ENCODE results near the gene GRAPL. TPM values are rescaled to one million over a fixed set of nuclear protein-coding genes. Genes with fewer than 3 reads are reported as not detected.
"Not testable (repeated sequence)": the region's sequence is repeated elsewhere in the genome, so short reads cannot be mapped to it uniquely, and the experiment has no call there.

The GRAPL gene
- total RNA-seq, 1 experiment from 2014 or later: 6.2 TPM

DNA sequence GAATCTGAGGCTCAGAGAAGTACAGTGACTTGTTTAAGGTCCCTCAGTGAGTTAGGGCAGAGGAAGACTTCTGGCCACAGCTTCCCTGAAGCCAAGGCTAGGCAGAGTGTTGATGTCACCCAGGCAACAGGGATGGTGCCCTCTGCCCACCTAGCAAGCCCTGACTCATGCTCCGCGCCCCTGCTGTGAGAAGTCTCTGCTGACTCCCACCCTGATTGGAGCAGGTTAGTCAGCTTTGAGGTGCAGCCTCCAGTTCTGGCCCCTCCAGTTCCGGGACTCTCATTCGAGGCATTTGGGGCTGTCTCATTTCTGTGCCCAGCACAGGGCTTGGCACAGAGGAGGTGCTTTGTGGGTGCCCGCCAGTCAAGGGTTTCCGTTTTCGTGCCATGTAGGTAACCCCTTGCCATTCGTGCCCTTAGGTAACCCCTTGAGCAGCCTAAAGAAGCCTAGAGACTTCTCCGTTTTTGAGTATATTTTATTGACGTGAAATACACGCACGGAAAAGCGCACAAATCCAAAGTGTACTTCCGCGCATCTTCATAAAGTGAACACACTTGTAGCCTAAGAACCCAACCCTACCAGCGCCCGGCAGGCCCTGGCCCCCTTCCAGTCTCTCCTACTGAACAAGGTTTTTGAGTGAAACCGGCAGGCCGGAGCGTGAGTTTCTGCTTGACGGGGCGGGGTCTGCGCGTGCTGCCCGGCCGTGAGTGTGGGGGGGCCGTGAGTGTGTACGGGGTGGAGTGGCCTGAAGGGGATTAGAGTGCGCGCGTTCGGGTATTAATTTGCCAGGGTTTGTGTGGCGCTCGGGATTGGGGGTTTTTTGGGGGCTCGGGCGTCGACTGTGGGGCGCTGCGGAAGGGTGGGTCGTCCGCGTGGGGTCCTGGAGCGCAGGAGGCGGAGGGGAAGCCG lies 16.9 kb upstream of the GRAPL start:
- H3K27me3 ChIP-seq (ENCODE audit: low read length); H3K9ac ChIP-seq (ENCODE audit: low read length); H3K27ac ChIP-seq (ENCODE audit: low read length); H4K20me1 ChIP-seq (ENCODE audit: insufficient read depth, low read depth, low read length); H3K9me3 ChIP-seq (ENCODE audit: low read length); H3K4me1 ChIP-seq (ENCODE audit: low read length); H2AFZ ChIP-seq (ENCODE audit: low read length); H3K36me3 ChIP-seq (ENCODE audit: insufficient read depth, low read length); H3K79me2 ChIP-seq (ENCODE audit: low read length); DNase-seq; H3K9me2 ChIP-seq (replicated peaks; ENCODE audit: insufficient read depth, low read length); H3K4me3 ChIP-seq (ENCODE audit: low read length): not testable (repeated sequence)
- peak overlapping the region; percentile 63 for H3K4me2 ChIP-seq (ENCODE audit: low read depth, low read length, poor library complexity, severe bottlenecking)

DNA sequence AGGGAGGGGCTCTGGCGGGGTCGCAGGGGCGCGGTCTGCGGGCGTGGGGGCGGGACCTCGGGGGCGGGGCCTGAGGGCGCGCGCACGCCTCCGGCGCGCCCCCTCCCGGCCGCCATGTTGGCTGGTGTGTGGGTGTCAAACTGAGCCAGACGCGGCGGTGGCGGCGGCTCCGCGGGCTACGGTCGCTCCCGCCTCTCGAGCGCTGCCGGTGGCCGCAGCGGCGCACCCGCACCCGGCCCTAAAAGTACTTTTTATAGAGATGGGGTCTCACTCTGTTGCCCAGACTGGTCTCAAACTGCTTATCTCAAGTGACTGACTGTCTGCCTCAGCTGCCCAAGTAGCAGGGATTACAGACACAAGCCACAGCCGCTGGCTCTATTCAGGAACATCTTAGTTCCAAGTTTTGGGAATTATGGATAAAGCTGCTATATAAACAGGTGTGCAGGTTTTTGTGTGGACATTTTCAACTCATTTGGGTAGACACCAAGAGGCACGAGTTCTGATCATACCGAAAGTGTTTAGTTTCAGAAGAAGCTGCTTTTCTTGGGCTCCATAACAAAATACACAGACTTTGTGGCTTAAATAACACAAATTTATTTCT lies 16.2 kb upstream of the GRAPL start:
- H3K9me3 ChIP-seq (ENCODE audit: low read length); H3K36me3 ChIP-seq (ENCODE audit: insufficient read depth, low read length); H4K20me1 ChIP-seq (ENCODE audit: insufficient read depth, low read depth, low read length); H3K27me3 ChIP-seq (ENCODE audit: low read length); H3K9me2 ChIP-seq (replicated peaks; ENCODE audit: insufficient read depth, low read length); H3K79me2 ChIP-seq (ENCODE audit: low read length); H3K4me1 ChIP-seq (ENCODE audit: low read length); H2AFZ ChIP-seq (ENCODE audit: low read length): not testable (repeated sequence)
- Histone ChIP-seq H3K9ac (ENCODE audit: low read length) (peak overlapping the region; percentile 48; the same call in 1 of the 2 replicates), H3K4me3 (ENCODE audit: low read length) (peak overlapping the region; percentile 52; the same call in 1 of the 2 replicates), H3K27ac (ENCODE audit: low read length) (peak overlapping the region; percentile 66), H3K4me2 (ENCODE audit: low read depth, low read length, poor library complexity, severe bottlenecking) (peak overlapping the region; percentile 63)
- peak; percentile 79 for DNase-seq

DNA sequence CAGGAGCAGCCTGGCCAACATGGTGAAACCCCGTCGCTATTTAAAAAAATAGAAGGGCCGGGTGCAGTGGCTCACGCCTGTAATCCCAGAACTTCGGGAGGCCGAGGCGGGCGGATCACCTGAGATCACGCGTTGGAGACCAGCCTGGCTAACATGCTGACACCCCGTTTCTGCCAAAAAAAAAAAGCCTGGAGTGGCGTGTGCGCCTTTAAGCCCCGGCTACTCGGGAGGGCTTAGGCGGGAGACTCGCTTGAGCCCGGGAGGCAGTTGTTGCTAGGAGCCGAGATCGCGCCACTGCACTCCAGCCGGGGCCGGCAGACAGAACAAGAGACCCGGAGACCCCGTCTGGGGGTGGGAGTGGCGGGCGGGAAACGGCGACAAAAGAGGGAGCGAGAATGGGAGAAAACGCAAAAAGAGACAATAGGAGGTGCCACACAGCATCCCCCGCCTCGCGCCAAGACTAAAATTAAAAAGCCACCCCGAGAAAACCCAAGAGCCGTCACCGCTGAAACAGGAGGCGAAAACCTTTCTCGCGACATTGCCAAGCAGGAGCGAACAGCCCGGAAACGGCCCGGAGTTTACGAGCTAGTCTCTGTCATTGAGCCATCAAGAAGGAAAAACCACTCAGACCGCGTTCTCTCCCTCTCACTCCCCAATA lies 15.5 kb upstream of the GRAPL start:
- not testable (repeated sequence) for H3K9me2 ChIP-seq (replicated peaks; ENCODE audit: insufficient read depth, low read length); H3K4me1 ChIP-seq (ENCODE audit: low read length); H4K20me1 ChIP-seq (ENCODE audit: insufficient read depth, low read depth, low read length); H3K9me3 ChIP-seq (ENCODE audit: low read length); H2AFZ ChIP-seq (ENCODE audit: low read length); H3K79me2 ChIP-seq (ENCODE audit: low read length); H3K27me3 ChIP-seq (ENCODE audit: low read length); H3K4me3 ChIP-seq (ENCODE audit: low read length); H3K36me3 ChIP-seq (ENCODE audit: insufficient read depth, low read length); H3K4me2 ChIP-seq (ENCODE audit: low read depth, low read length, poor library complexity, severe bottlenecking)
- Histone ChIP-seq H3K27ac (ENCODE audit: low read length) (peak overlapping the region; percentile 66; the same call in 1 of the 2 replicates), H3K9ac (ENCODE audit: low read length) (0 out of 2 replicates have a peak overlapping the region, but pooled peaks have one; percentile 35)
- DNase-seq: peak; percentile 93

- not testable (repeated sequence) for H3K4me1 ChIP-seq (ENCODE audit: low read length); H3K27ac ChIP-seq (ENCODE audit: low read length); H3K4me3 ChIP-seq (ENCODE audit: low read length); H3K36me3 ChIP-seq (ENCODE audit: insufficient read depth, low read length); H3K9me2 ChIP-seq (replicated peaks; ENCODE audit: insufficient read depth, low read length); H3K4me2 ChIP-seq (ENCODE audit: low read depth, low read length, poor library complexity, severe bottlenecking); H4K20me1 ChIP-seq (ENCODE audit: insufficient read depth, low read depth, low read length); H3K9me3 ChIP-seq (ENCODE audit: low read length); H3K27me3 ChIP-seq (ENCODE audit: low read length); H3K9ac ChIP-seq (ENCODE audit: low read length); H3K79me2 ChIP-seq (ENCODE audit: low read length); H2AFZ ChIP-seq (ENCODE audit: low read length)
- peak; percentile 22 for DNase-seq
Measured at GRCh38 chr17:19112459-19112826, 14.9 kb upstream of the GRAPL start.

DNA sequence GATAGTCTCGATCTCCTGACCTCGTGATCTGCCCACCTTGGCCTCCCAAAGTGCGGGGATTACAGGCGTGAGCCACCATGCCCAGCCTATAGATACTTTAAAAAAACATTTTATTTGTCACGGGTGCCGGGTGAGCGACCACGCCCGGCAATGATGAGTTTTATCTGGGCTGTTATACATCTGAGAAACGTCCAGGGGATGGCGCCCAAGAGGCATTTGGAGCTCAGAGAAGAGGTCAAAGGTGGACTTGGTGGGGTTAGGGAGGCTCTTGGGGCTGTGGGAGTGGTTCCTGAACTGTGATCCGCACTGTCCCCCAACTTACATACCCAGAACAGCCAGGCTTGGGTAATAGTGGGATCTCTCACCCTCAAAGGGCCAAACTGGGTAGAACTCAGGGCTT lies 8.7 kb upstream of the GRAPL start:
- not testable (repeated sequence) for H2AFZ ChIP-seq (ENCODE audit: low read length); H3K9me2 ChIP-seq (replicated peaks; ENCODE audit: insufficient read depth, low read length); H3K27me3 ChIP-seq (ENCODE audit: low read length); H3K4me2 ChIP-seq (ENCODE audit: low read depth, low read length, poor library complexity, severe bottlenecking); H3K9me3 ChIP-seq (ENCODE audit: low read length); DNase-seq; H3K4me3 ChIP-seq (ENCODE audit: low read length); H3K9ac ChIP-seq (ENCODE audit: low read length); H3K27ac ChIP-seq (ENCODE audit: low read length); H4K20me1 ChIP-seq (ENCODE audit: insufficient read depth, low read depth, low read length); H3K36me3 ChIP-seq (ENCODE audit: insufficient read depth, low read length); H3K79me2 ChIP-seq (ENCODE audit: low read length); H3K4me1 ChIP-seq (ENCODE audit: low read length)

GRCh38 chr17:19125289-19125688 lies 2.1 kb upstream of the GRAPL start:
- H3K4me2 ChIP-seq (ENCODE audit: low read depth, low read length, poor library complexity, severe bottlenecking); H2AFZ ChIP-seq (ENCODE audit: low read length); H3K27ac ChIP-seq (ENCODE audit: low read length); H3K27me3 ChIP-seq (ENCODE audit: low read length); H3K79me2 ChIP-seq (ENCODE audit: low read length); H3K9me3 ChIP-seq (ENCODE audit: low read length); H3K36me3 ChIP-seq (ENCODE audit: insufficient read depth, low read length); H4K20me1 ChIP-seq (ENCODE audit: insufficient read depth, low read depth, low read length); DNase-seq; H3K9me2 ChIP-seq (replicated peaks; ENCODE audit: insufficient read depth, low read length); H3K4me3 ChIP-seq (ENCODE audit: low read length); H3K9ac ChIP-seq (ENCODE audit: low read length); H3K4me1 ChIP-seq (ENCODE audit: low read length): not testable (repeated sequence)

- not testable (repeated sequence) for H3K4me2 ChIP-seq (ENCODE audit: low read depth, low read length, poor library complexity, severe bottlenecking); H2AFZ ChIP-seq (ENCODE audit: low read length); H3K4me3 ChIP-seq (ENCODE audit: low read length); H3K9ac ChIP-seq (ENCODE audit: low read length); H3K9me3 ChIP-seq (ENCODE audit: low read length); H3K27ac ChIP-seq (ENCODE audit: low read length); H3K36me3 ChIP-seq (ENCODE audit: insufficient read depth, low read length); H3K27me3 ChIP-seq (ENCODE audit: low read length); H3K9me2 ChIP-seq (replicated peaks; ENCODE audit: insufficient read depth, low read length); DNase-seq; H3K79me2 ChIP-seq (ENCODE audit: low read length); H3K4me1 ChIP-seq (ENCODE audit: low read length); H4K20me1 ChIP-seq (ENCODE audit: insufficient read depth, low read depth, low read length)
Measured at GRCh38 chr17:19129500-19129899, 2.1 kb downstream of the GRAPL start.

DNA sequence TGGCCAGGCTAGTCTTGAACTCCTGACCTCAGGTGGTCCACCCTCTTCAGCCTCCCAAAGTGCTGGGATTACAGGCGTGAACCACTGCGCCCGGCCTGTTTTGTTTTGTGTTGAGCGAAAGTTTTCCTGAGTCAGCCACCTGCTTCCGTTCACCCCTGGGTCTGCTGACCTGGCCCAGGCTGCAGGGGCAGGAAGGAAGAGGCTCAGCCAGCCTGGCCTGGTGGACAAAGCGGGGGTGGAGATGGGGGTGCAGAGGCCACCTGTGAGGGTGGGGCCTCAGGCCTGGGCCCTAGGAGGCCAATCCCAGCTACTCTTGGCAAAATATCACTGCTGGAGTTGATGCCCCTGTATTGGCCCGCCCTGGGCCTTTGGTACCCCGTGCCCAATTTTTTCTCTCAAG lies 3.7 kb downstream of the GRAPL start:
- H3K9ac ChIP-seq (ENCODE audit: low read length); H3K36me3 ChIP-seq (ENCODE audit: insufficient read depth, low read length); H3K9me2 ChIP-seq (replicated peaks; ENCODE audit: insufficient read depth, low read length); H3K27ac ChIP-seq (ENCODE audit: low read length); H3K9me3 ChIP-seq (ENCODE audit: low read length); H2AFZ ChIP-seq (ENCODE audit: low read length); H3K4me2 ChIP-seq (ENCODE audit: low read depth, low read length, poor library complexity, severe bottlenecking); H3K27me3 ChIP-seq (ENCODE audit: low read length); H3K4me1 ChIP-seq (ENCODE audit: low read length); H3K4me3 ChIP-seq (ENCODE audit: low read length); H3K79me2 ChIP-seq (ENCODE audit: low read length); H4K20me1 ChIP-seq (ENCODE audit: insufficient read depth, low read depth, low read length); DNase-seq: not testable (repeated sequence)

All from Karpas-422 (cell line).